Testis (tissue), 3 donors: ENCODE measurements around the gene AFF1. TPM values are rescaled to one million over a fixed set of nuclear protein-coding genes. Genes with fewer than 3 reads are reported as not detected.

Source experiments
- DNase-seq: peaks from one replicate; pipeline ENCODE4 v3.0.0-alpha.2; 2019
- H3K27ac ChIP-seq, 2 donors: fragments of 200-600 bp; sonication (generic); one replicate each; pipeline ENCODE4 v1.5.1; 2019
- H3K27me3 ChIP-seq: fragments of 200-600 bp; sonication (generic); one replicate; pipeline ENCODE4 v1.5.1; 2019
- H3K36me3 ChIP-seq: fragments of 200-600 bp; sonication (generic); one replicate; pipeline ENCODE4 v1.5.1; 2017; ENCODE audit warnings: low read depth; ENCODE audit errors: missing control alignments
- H3K4me1 ChIP-seq: fragments of 200-600 bp; sonication (generic); one replicate; pipeline ENCODE4 v1.5.1; 2019
- H3K4me3 ChIP-seq, 2 donors: fragments of 200-600 bp; sonication (generic); one replicate each; pipeline ENCODE4 v1.5.1; 2017 to 2019
- H3K9me3 ChIP-seq: fragments of 200-600 bp; sonication (generic); one replicate; pipeline ENCODE4 v1.5.1; 2017
- POLR2A ChIP-seq: fragments of 450-650 bp; IDR thresholded peaks from one replicate; pipeline ENCODE4 v1.6.1; 2017; ENCODE audit warnings: antibody characterized with exemption, mild to moderate bottlenecking, moderate library complexity
- WGBS, 2 donors: methylation state at CpG; one replicate each; pipeline ENCODE4 v1.1.5; 2018; 5-methylcytosine and 5-hydroxymethylcytosine counted together
- intact Hi-C: fragments of 100-400 bp; cut with DNase I; formaldehyde crosslinking; loops from one replicate; pipeline ENCODE4 v1.15.1; 2023; ENCODE audit warnings: low total_unique reads
- polyA plus RNA-seq: library from polyadenylated mRNA; stranded (reverse); fragments of 350-450 nt; fragmentation: Illumina TruSeq; extraction: RNeasy Lipid Tissue Mini Kit (QIAGEN cat#74804); gene quantifications from one replicate; pipeline ENCODE4 v1.2.3, GENCODE V29; 2014; ENCODE audit warnings: low read depth, low replicate concordance; ENCODE audit not compliant: insufficient read depth
- total RNA-seq, 2 donors: library from RNA; depleted of rRNA; stranded (reverse); fragments of >200 nt; gene quantifications; one replicate each; pipeline ENCODE4 v1.2.3, GENCODE V29; 2016
- TF ChIP-seq, protein P1 (sequence below), 3 experiments: fragments of 450-650 bp in 2 of 3; fragments of 200-600 bp in 1 of 3; sonication (generic) in 1 of 3; IDR thresholded peaks; one replicate each; pipeline ENCODE4 v1.5.1; 2016 to 2019; ENCODE audit warnings: antibody characterized with exemption in 3 of 3, mild to moderate bottlenecking in 2 of 3, moderate library complexity in 1 of 3

Gene AFF1
- total and polyA plus RNA-seq, 3 donors from 2014 or later: 15.8 to 56.8 (median 53.6) TPM

DNA sequence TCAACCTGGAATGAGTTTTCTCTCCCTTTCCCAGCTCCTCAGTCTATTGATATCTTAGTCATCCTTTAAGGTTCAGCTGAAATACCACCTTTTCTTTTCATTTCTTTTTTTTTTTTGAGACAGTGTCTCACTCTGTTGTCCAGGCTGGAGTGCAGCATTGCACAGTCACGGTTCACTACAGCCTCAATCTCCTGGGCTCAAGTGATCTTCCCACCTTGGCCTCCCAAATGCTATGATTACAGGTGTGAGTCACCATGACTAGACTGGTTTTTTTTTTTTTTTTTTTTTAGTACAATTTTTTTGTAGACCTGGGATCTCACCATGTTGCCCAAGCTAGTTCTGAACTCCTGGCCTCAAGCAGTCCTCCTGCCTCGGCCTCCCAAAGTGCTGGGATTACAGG, 28.9 kb downstream of the AFF1 start:
- H3K36me3 ChIP-seq: no peaks in the 10 kb centered on the region
- peaks cover 5% of the 10 kb centered on the region for H3K4me1 ChIP-seq
- 89 to 95% methylated on average over 2 of the region's 2 CpGs for WGBS, 2 donors
- H3K9me3 ChIP-seq: no peaks in the 10 kb centered on the region
- intact Hi-C loops: no loop called here
- H3K27me3 ChIP-seq: no peaks in the 10 kb centered on the region
- TF ChIP-seq, protein P1, sequence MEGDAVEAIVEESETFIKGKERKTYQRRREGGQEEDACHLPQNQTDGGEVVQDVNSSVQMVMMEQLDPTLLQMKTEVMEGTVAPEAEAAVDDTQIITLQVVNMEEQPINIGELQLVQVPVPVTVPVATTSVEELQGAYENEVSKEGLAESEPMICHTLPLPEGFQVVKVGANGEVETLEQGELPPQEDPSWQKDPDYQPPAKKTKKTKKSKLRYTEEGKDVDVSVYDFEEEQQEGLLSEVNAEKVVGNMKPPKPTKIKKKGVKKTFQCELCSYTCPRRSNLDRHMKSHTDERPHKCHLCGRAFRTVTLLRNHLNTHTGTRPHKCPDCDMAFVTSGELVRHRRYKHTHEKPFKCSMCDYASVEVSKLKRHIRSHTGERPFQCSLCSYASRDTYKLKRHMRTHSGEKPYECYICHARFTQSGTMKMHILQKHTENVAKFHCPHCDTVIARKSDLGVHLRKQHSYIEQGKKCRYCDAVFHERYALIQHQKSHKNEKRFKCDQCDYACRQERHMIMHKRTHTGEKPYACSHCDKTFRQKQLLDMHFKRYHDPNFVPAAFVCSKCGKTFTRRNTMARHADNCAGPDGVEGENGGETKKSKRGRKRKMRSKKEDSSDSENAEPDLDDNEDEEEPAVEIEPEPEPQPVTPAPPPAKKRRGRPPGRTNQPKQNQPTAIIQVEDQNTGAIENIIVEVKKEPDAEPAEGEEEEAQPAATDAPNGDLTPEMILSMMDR (IDR thresholded peaks at IDR 0.05): no peak
- no peak for TF ChIP-seq POLR2A
- no peak for DNase-seq
- H3K4me3 ChIP-seq: no peak overlapping the region
- no peak overlapping the region for H3K27ac ChIP-seq

DNA sequence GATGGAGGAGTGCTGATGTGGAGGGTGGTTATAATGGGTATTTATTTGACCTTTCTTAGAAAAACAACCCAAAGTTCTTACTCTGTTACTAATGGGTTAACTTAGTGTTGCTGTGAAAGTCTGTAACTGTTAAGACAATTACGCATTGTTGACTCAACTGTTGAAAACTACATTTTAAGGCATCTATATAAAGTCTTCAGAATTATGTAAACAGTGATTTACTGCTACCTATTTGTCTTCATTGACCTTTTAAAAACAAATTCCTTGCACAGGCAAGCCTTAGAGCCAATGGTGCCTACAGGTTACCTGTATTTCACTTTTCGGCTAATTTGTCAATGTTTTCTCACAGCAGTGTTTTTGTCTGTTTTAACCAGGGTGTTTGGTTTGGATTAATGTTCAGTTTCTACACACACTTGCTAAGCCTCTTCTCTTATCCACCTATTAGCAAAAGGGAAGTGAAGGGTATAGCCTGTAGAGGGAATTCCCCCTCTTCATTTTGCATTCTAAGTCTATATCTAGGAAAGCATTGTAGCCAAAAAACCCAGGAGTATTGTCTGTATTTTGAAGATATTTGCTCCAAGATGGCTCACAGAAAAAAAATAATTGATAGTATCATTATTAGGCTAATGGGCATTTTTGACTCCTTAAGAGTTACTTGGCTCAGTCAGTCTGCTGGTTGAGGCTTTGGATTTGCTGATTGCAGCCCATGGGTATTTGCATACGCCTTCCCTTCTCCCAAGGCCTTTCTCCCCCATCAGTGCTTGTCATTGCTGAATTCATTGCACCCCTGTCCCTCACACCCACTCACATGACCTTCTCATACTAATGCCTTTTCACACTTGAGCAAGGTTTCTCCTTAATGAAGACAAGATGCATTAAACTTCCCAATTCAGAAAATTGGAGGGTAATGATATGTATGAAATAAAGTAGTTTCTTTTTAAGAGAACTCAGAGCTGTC, 30.5 kb downstream of the AFF1 start:
- WGBS, 2 donors: 93 to 94% methylated on average over 3 of the region's 3 CpGs
- H3K4me1 ChIP-seq: peaks cover 5% of the 10 kb centered on the region
- no peaks in the 10 kb centered on the region for H3K27me3 ChIP-seq
- H3K36me3 ChIP-seq: no peaks in the 10 kb centered on the region
- DNase-seq: no peak
- no peak for TF ChIP-seq POLR2A
- TF ChIP-seq, protein P1 (IDR thresholded peaks at IDR 0.05): no peak
- no peak overlapping the region for H3K27ac ChIP-seq
- no peak overlapping the region for H3K4me3 ChIP-seq
- H3K9me3 ChIP-seq: no peaks in the 10 kb centered on the region
- intact Hi-C loops: no loop called here

DNA sequence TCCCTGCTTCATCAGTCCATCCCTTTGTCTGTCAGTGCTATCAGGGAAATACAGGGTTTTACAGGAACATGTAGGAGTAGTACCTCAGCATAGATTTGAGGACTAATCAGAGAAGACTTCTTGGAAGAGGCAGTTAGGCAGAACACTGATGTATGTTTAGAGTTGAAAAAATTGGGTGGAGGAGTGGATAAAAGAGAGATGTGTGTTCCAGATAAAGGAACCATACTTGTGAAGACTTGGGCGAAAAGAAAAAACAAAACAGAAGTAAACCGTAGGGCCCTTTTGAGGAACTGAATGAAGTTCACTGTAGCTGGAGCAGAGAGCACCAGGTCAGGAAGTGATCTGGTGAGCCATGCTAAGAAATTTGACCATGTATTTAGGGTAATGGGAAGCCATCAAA, 32.3 kb downstream of the AFF1 start:
- H3K4me3 ChIP-seq: no peak overlapping the region
- no peaks in the 10 kb centered on the region for H3K4me1 ChIP-seq
- WGBS, 2 donors: 82 to 83% methylated on average over 2 of the region's 2 CpGs
- no peaks in the 10 kb centered on the region for H3K36me3 ChIP-seq
- no peak overlapping the region for H3K27ac ChIP-seq
- TF ChIP-seq, protein P1 (IDR thresholded peaks at IDR 0.05): no peak
- TF ChIP-seq POLR2A: no peak
- intact Hi-C loops: no loop called here
- no peak for DNase-seq
- H3K9me3 ChIP-seq: no peaks in the 10 kb centered on the region
- no peaks in the 10 kb centered on the region for H3K27me3 ChIP-seq

DNA sequence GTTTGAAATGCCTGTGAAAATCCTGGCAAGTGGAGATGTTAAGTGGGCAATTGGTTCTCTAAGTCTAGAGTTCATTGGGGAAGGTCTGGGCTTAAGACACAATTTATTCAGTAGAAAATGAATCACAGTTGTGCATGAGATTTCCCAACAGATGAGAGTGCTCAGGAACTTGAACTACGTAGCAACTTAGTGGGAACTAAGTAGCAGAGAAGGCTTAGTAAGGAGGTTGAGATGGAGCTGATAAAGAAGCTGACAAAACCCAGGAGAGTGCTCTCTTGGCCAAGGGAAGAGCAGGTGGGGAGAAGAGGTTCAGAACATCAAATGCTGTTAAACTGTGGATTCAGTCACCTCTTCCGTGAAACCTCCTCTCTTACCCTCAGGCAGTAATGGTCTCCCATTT, 33.0 kb downstream of the AFF1 start:
- intact Hi-C loops: no loop called here
- Histone ChIP-seq H3K36me3 (no peaks in the 10 kb centered on the region), H3K4me3 (no peak overlapping the region), H3K4me1 (no peaks in the 10 kb centered on the region), H3K27me3 (no peaks in the 10 kb centered on the region), H3K9me3 (no peaks in the 10 kb centered on the region), H3K27ac (no peak overlapping the region)
- 79 to 91% methylated on average over 2 of the region's 2 CpGs for WGBS, 2 donors
- DNase-seq: no peak
- TF ChIP-seq, protein P1 (IDR thresholded peaks at IDR 0.05): no peak
- TF ChIP-seq POLR2A: no peak
